ENCODE data around the gene CFAP100. TPM values are rescaled to one million over a fixed set of nuclear protein-coding genes. Genes with fewer than 3 reads are reported as not detected.

Gene CFAP100
- total RNA-seq, 2 donors from 2014 or later = not detected

DNA sequence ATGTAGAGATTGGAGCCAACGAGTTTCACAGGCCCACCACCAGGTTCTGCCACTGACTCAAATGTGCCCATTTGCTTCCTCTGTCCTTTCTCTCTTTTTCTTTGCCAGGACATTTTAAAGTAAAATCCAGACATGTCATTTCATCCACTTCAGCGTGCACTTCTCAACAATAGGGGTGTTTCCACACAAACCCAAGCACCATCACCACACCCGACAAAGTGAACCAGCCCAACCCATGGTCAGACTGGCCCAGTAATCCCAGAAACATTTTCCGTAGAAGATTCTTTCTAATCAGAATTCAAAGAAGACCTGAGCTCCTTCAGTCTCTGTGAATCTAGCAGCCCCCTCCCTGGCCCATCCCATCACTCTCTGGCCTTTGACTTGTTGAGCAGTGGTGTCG lies 13.4 kb downstream of the CFAP100 start:
- peaks cover 53% of the 10 kb centered on the region for H3K27me3 Mint-ChIP-seq (ENCODE audit: low read depth)

DNA sequence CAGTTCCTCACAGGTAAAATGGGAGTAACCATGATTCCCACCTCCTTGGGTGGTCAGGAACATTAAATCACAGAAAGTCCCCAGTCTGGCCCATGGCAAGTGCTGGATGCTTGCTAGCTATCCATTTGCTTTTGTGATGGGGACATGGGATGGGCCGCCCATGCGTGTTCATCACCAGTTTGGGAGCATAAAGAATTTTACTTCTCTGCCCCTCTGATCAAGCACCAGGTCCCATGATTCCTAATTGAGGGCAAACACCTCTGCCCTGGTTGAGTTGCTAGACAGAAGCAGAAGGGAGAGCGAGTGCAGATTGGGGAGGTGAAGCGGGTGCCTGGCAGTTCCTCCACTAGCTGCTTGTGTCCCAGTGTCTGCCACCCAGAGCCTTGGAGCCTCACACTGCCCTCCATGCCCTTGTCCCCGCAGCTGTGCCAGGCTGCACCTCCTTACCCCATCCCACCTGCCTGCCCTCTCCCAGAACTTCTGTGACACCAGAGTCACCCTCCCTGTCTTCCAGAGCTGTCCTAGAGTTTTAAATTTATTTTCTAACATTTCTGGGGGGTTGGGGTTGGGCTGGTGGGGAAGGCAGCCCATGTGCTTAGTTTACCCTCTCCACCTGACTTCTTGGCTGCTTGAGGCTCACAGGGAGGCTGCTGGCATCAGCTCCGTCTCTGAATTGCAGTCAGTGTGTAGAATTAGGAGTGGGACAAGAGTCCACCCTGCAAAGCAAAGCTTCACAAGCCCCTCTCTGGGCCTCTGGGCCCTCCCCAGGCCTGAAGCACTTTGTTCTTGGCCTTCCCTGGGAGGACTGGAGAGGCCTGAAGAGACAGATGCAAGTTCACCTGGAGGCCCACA lies 18.4 kb downstream of the CFAP100 start:
- no peak for DNase-seq
- no peak for ATAC-seq (replicated peaks in 1 of 2)
- Mint-ChIP-seq H3K27ac (no peak overlapping the region), H3K4me3 (no peak overlapping the region), H3K4me1 (ENCODE audit: low read depth) (no peaks in the 10 kb centered on the region), H3K27me3 (ENCODE audit: low read depth) (peaks cover 42% of the 10 kb centered on the region), H3K9me3 (peaks cover 0 to 3% of the 10 kb centered on the region in 2 donors), H3K36me3 (ENCODE audit: insufficient read depth in 2 of 2) (no peaks in the 10 kb centered on the region)

More for the DNA sequence above, 13.4 kb downstream of the CFAP100 start:
- Mint-ChIP-seq H3K4me1 (ENCODE audit: low read depth) (no peaks in the 10 kb centered on the region), H3K36me3 (ENCODE audit: insufficient read depth in 2 of 2) (no peaks in the 10 kb centered on the region), H3K27ac (no peak overlapping the region), H3K9me3 (peaks cover 0 to 3% of the 10 kb centered on the region in 2 donors), H3K4me3 (no peak overlapping the region)
- no peak for ATAC-seq (replicated peaks in 1 of 2)
- DNase-seq = no peak

DNA sequence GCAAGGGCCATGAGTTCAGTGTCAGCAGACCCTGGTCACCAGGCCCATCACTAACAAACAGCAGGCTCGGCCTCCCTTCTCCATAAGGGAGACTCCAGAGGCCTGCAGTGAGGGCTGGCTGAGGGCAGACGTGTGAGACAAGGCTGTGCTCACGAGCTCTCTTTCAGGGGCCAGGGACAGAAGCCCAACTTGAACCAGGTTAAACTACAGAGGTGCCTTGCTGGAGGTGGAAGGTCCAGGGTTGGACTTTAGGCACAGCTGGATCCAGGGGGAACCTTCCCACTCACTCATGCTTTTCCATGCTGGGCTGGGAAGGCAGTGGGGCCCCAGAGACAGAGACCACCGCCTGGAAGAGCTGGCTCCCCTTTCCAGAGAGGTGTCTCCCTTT lies 19.0 kb downstream of the CFAP100 start:
- H3K4me3 Mint-ChIP-seq = no peak overlapping the region
- no peak for DNase-seq

DNA sequence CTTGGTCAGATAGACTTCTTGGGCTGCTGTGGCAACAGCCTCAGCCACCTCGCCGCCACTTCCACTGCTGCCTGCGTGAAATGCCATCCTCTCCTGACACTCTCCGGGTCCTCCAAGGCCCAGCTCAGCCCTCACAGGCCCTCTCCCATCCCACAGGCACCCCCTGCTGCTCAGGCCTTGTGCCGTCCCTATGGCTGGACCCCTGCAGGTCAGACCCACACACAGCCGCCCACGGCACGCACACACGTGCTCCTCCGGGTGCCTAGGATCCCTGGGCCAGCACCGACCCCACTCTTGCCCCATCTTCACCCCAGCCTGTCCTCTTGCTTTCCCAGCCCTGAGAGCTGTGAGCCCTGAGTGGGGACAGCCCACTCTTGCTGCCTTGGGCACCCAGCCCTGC lies 19.7 kb downstream of the CFAP100 start:
- H3K27me3 Mint-ChIP-seq (ENCODE audit: low read depth) = peaks cover 29% of the 10 kb centered on the region
- DNase-seq = no peak
- no peaks in the 10 kb centered on the region for H3K4me1 Mint-ChIP-seq (ENCODE audit: low read depth)
- H3K9me3 Mint-ChIP-seq = peaks cover 0 to 2% of the 10 kb centered on the region in 2 donors
- H3K36me3 Mint-ChIP-seq (ENCODE audit: insufficient read depth in 2 of 2) = no peaks in the 10 kb centered on the region
- H3K4me3 Mint-ChIP-seq = no peak overlapping the region
- no peak overlapping the region for H3K27ac Mint-ChIP-seq
- no peak for ATAC-seq (replicated peaks in 1 of 2)

More for the DNA sequence above, 19.0 kb downstream of the CFAP100 start:
- Mint-ChIP-seq H3K9me3 (peaks cover 0 to 3% of the 10 kb centered on the region in 2 donors), H3K4me1 (ENCODE audit: low read depth) (no peaks in the 10 kb centered on the region), H3K36me3 (ENCODE audit: insufficient read depth in 2 of 2) (no peaks in the 10 kb centered on the region), H3K27ac (no peak overlapping the region), H3K27me3 (ENCODE audit: low read depth) (peaks cover 36% of the 10 kb centered on the region)
- ATAC-seq (replicated peaks in 1 of 2) = no peak

DNA sequence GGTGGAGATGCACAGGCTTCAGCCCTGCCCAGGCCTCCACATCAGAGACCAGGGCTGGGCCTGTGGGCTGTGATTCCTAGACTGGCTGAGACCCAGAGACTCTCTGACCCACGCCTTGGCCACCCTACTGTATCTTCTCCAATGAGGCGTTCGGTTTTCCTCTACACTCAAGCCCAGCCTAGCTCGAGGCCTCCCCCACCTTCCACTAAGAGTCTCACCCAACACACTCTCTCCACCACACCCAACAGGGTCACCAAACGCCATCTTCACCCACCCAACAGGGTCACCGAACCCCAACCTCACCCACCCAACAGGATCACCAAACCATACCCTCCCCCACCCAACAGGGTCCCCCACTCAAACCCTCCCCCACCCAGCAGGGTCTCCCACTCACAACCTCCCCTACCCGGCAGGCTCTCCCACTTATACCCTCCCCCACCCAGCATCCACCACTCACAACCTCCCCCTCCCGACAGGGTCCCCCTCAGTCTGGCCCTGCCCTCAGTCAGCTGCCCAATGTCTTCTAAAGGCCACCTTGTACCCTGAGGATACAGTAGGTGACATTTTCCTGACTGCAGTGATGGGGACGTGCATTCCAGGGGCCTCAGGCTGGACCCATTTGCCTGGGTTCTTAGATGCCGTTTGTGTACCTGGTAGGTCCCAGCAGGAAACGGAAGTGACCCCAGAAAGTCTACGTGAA lies 20.4 kb downstream of the CFAP100 start:
- H3K9me3 Mint-ChIP-seq = peaks cover 0 to 2% of the 10 kb centered on the region in 2 donors
- no peak for DNase-seq
- ATAC-seq (replicated peaks in 1 of 2) = no peak

DNA sequence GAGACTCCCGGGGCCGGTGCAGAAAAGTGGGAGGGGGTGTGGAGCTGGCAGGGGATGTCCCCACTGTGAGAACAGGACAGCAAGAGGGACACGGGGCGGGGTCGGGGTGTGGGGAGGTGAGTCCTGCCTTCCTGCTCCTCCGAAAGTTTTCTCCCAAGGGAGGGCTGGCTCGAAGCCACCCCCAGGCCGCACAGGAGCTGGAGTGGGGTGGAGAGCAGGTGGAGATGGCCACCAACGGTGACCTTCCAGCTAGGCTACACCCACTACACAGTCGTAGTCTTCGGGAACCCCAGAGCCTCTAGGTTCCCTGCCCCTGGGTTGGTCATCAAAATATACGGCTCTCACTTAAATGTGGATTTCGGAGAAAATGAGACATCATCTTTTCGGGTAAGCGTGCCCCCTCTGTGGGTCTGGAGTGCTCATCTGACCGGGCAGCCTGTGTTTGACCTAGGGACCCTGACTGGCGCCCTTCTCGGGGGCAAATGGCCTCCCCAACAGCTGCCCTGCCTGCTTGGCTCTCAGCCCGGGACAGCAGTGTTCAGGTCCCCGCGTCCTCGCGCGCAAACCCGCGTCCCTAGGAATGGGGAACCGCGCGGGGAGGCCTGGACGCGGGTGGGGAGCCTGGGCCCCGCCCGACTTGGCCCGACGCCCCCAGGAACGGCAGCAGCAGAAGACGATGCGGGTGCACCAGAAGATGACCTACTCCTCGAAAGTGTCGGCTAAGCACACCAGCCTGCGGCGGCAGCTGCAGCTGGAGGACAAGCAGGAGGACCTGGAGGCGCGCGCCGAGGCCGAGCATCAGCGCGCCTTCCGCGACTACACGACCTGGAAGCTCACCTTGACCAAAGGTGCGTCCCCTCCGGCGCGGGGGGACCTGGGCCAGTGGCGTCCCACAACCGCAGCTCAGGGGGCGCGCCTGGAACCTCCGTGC lies 21.2 kb downstream of the CFAP100 start:
- H3K27me3 Mint-ChIP-seq (ENCODE audit: low read depth) = peaks cover 22% of the 10 kb centered on the region

More for the DNA sequence above, 20.4 kb downstream of the CFAP100 start:
- Mint-ChIP-seq H3K27me3 (ENCODE audit: low read depth) (peaks cover 28% of the 10 kb centered on the region), H3K36me3 (ENCODE audit: insufficient read depth in 2 of 2) (no peaks in the 10 kb centered on the region), H3K4me3 (no peak overlapping the region), H3K27ac (no peak overlapping the region), H3K4me1 (ENCODE audit: low read depth) (no peaks in the 10 kb centered on the region)

DNA sequence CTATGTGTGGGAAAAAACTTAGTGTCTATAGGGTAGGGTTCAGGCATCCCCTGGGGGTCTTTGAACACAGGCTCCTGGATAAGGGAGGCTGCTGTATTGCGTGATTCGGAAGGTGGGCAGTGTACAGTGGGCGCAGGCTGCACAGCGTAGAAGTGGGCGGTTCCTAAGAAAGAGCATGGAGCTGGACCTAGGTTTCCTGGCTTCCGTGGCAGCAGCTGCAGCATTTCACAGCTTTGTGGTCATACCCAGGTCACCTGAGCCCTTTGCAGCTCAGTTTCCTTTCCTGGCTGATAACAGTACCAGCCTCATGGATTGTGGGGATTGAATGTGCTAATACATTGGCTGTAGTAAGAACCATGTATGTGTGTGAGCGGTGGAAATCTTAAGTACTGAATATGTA lies 22.2 kb downstream of the CFAP100 start:
- no peak for DNase-seq
- Mint-ChIP-seq H3K27ac (no peak overlapping the region), H3K4me1 (ENCODE audit: low read depth) (peaks cover 5% of the 10 kb centered on the region), H3K9me3 (no peaks in the 10 kb centered on the region), H3K4me3 (no peak overlapping the region), H3K36me3 (ENCODE audit: insufficient read depth in 2 of 2) (no peaks in the 10 kb centered on the region), H3K27me3 (ENCODE audit: low read depth) (peaks cover 12% of the 10 kb centered on the region)
- no peak for ATAC-seq (replicated peaks in 1 of 2)

More for the DNA sequence above, 21.2 kb downstream of the CFAP100 start:
- Mint-ChIP-seq H3K27ac (no peak overlapping the region), H3K9me3 (peaks cover 0 to 2% of the 10 kb centered on the region in 2 donors), H3K4me1 (ENCODE audit: low read depth) (peaks cover 5% of the 10 kb centered on the region), H3K4me3 (no peak overlapping the region), H3K36me3 (ENCODE audit: insufficient read depth in 2 of 2) (no peaks in the 10 kb centered on the region)
- no peak for DNase-seq
- no peak for ATAC-seq (replicated peaks in 1 of 2)

DNA sequence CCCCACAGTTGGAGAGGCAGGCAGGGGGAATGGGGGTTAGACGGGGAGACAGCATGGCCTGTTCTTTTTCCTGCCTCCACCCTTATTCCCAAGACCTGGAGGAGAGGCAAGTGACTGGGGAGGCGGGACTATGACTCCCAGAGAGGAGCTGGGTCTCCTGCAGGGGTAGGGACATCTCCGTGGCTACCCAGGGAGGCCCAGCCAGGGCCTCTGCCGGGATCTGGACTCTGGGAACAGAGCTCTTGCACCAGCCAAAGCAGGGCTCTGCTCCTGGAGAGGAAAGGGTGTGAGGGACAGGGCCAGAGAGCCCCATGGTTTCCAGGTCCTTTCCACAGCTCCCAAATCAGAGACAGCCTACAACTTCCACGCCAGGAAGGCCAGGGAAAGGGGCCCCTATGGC lies 22.8 kb downstream of the CFAP100 start:
- Mint-ChIP-seq H3K4me3 (no peak overlapping the region), H3K27ac (no peak overlapping the region), H3K36me3 (ENCODE audit: insufficient read depth in 2 of 2) (no peaks in the 10 kb centered on the region), H3K9me3 (no peaks in the 10 kb centered on the region), H3K27me3 (ENCODE audit: low read depth) (peaks cover 6% of the 10 kb centered on the region), H3K4me1 (ENCODE audit: low read depth) (peaks cover 5% of the 10 kb centered on the region)
- no peak for ATAC-seq (replicated peaks in 1 of 2)
- no peak for DNase-seq

DNA sequence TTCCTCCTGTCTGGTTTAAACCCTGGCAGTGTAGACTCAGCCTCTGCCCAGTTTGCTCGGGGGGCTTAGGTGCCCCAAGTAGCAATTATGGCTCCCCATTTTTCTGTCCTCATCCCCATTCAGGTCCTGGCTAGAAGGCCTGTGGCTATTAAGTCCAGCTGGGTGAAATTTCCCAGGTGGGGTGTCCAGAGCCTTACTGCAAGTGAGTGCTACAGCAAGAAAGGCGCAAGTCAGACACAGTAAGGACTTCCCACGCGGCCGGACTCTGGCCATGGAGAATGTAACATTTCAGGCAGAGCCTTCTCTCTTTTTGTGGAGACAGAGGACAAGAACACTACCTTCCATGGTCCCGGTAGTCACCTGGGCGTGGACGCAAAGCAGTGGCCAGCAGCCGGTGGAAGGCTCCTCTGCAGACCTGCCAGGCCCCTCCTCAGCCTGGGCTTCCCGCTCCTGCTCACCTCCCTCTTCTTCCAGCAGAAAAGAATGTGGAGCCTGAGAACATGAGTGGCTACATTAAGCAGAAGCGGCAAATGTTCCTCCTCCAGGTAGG lies 23.3 kb downstream of the CFAP100 start:
- peaks cover 5% of the 10 kb centered on the region for H3K4me1 Mint-ChIP-seq (ENCODE audit: low read depth)
- peaks cover under 1% of the 10 kb centered on the region for H3K27me3 Mint-ChIP-seq (ENCODE audit: low read depth)
- no peak overlapping the region for H3K4me3 Mint-ChIP-seq
- H3K9me3 Mint-ChIP-seq = no peaks in the 10 kb centered on the region
- no peak overlapping the region for H3K27ac Mint-ChIP-seq
- ATAC-seq (replicated peaks in 1 of 2) (no peak), DNase-seq (no peak)
- H3K36me3 Mint-ChIP-seq (ENCODE audit: insufficient read depth in 2 of 2) = no peaks in the 10 kb centered on the region

DNA sequence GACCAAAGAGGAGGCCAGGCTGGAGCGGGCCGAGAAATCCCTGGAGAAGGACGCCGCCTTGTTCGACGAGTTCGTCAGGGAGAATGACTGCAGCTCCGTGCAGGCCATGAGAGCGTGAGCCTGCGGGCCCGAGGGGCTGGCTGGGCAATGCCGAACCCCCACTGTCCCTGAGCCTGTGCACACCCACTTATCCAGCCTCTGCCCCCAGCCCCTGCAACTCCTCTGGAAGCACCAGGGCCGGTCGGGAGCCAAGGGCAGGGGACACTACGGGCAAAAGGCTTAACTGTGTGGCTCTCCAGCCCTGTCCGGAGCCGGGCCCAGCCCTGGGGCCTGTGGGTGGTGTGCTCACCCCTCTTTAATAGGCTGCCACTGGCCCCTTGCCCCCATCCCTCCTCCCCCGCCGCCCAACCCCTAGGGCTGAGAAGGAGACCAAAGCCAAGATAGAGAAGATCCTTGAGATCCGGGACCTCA lies 24.0 kb downstream of the CFAP100 start:
- DNase-seq = no peak
- no peaks in the 10 kb centered on the region for H3K36me3 Mint-ChIP-seq (ENCODE audit: insufficient read depth in 2 of 2)
- H3K27ac Mint-ChIP-seq = no peak overlapping the region
- peaks cover 5% of the 10 kb centered on the region for H3K4me1 Mint-ChIP-seq (ENCODE audit: low read depth)
- no peak for ATAC-seq (replicated peaks in 1 of 2)
- no peaks in the 10 kb centered on the region for H3K27me3 Mint-ChIP-seq (ENCODE audit: low read depth)
- H3K9me3 Mint-ChIP-seq = no peaks in the 10 kb centered on the region
- no peak overlapping the region for H3K4me3 Mint-ChIP-seq

DNA sequence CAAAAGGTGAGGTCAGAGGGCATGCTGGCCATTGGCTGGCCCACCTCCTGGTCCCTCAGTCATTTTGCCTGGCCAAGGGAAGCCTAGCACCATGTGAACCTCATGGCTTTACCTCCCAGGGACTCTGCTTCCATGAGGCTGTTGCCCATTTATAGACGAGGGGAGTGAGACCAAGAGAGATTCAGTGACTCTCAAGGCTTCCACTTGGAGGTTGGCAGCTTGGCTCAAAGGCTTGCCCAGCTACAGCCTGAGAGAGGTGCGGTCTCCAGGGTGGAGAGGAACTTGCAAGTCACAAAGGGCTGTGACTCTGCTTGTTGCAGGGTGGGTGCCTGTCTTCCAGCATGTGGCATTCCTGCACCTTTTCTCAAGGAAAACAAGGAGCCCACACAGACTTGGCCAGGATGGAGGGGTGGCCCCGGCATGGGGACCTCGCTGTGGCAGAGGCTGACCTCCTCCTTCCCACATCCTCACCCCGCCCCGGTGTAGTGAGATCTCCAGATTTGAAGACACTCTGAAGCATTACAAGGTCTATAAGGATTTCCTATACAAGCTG lies 24.5 kb downstream of the CFAP100 start:
- DNase-seq = no peak
- no peak for ATAC-seq (replicated peaks in 1 of 2)
- Mint-ChIP-seq H3K4me1 (ENCODE audit: low read depth) (peaks cover 5% of the 10 kb centered on the region), H3K36me3 (ENCODE audit: insufficient read depth in 2 of 2) (no peaks in the 10 kb centered on the region), H3K27ac (no peak overlapping the region), H3K9me3 (no peaks in the 10 kb centered on the region), H3K27me3 (ENCODE audit: low read depth) (no peaks in the 10 kb centered on the region), H3K4me3 (no peak overlapping the region)

Measured in activated T-cell treated with anti-CD3 and anti-CD28 coated beads, Interleukin-2, amount 50 U/mL, for 72 hours (primary cell).